Keratinocyte (primary cell): ENCODE measurements around the gene CCL15. TPM values are rescaled to one million over a fixed set of nuclear protein-coding genes. Genes with fewer than 3 reads are reported as not detected.

Source experiments
- DNase-seq: peaks from one replicate; pipeline ENCODE4 v3.0.0-alpha.2; 2011; ENCODE audit warnings: low read depth, missing footprints, low spot score
- FAIRE-seq: peaks from 2 replicates; lab custom pipeline; 2011; peaks lifted over from hg19 to GRCh38; lab: Jason Lieb, UNC
- H2AFZ ChIP-seq: 2 replicates; pipeline ENCODE4 v1.6.0; 2012; ENCODE audit warnings: low read length, control low read depth, inconsistent platforms; ENCODE audit not compliant: control insufficient read depth
- H3K27ac ChIP-seq: 2 replicates; pipeline ENCODE4 v1.5.1; 2011; ENCODE audit warnings: low read length; ENCODE audit not compliant: control insufficient read depth, insufficient read depth
- H3K27me3 ChIP-seq: 3 replicates; pipeline ENCODE4 v1.6.0; 2011; ENCODE audit warnings: low read length; ENCODE audit not compliant: control insufficient read depth, insufficient read depth; ENCODE audit errors: extremely low read depth
- H3K36me3 ChIP-seq, 2 experiments: 2 replicates in 1 of 2; 3 replicates in 1 of 2; pipeline ENCODE4 v1.5.1; 2011; ENCODE audit warnings: low read length in 2 of 2, mild to moderate bottlenecking in 1 of 2; ENCODE audit not compliant: control insufficient read depth in 2 of 2, insufficient read depth in 2 of 2; ENCODE audit errors: extremely low read depth in 1 of 2
- H3K4me1 ChIP-seq: 3 replicates; pipeline ENCODE4 v1.5.1; 2011; ENCODE audit warnings: low read length; ENCODE audit not compliant: control insufficient read depth, insufficient read depth; ENCODE audit errors: extremely low read depth
- H3K4me2 ChIP-seq: 3 replicates; pipeline ENCODE4 v1.6.0; 2011; ENCODE audit warnings: low read depth, low read length; ENCODE audit not compliant: control insufficient read depth, insufficient read depth; ENCODE audit errors: extremely low read depth
- H3K4me3 ChIP-seq, 3 experiments: fragments of 200-600 bp in 1 of 3; sonication (generic) in 1 of 3; 2 replicates in 2 of 3; 3 replicates in 1 of 3; pipeline ENCODE4 v1.5.1; 2011 to 2016; ENCODE audit warnings: low read length in 3 of 3, mild to moderate bottlenecking in 3 of 3, control low read depth in 2 of 3, inconsistent platforms in 1 of 3, low read depth in 1 of 3, mixed read lengths in 1 of 3, mixed run types in 1 of 3, moderate library complexity in 1 of 3; ENCODE audit not compliant: control insufficient read depth in 2 of 3, insufficient read depth in 2 of 3; ENCODE audit errors: extremely low read depth in 1 of 3
- H3K79me2 ChIP-seq: 2 replicates; pipeline ENCODE4 v1.6.0; 2012; ENCODE audit warnings: low read length; ENCODE audit not compliant: control insufficient read depth, insufficient read depth
- H3K9ac ChIP-seq: 3 replicates; pipeline ENCODE4 v1.6.0; 2011; ENCODE audit warnings: low read length; ENCODE audit not compliant: control insufficient read depth, insufficient read depth; ENCODE audit errors: extremely low read depth
- H3K9me1 ChIP-seq: 3 replicates; pipeline ENCODE4 v1.6.0; 2011; ENCODE audit warnings: low read length; ENCODE audit not compliant: control insufficient read depth, insufficient read depth; ENCODE audit errors: extremely low read depth
- H3K9me3 ChIP-seq: 2 replicates; pipeline ENCODE4 v1.5.1; 2012; ENCODE audit warnings: low read depth, low read length; ENCODE audit not compliant: control insufficient read depth
- H4K20me1 ChIP-seq: 3 replicates; pipeline ENCODE4 v1.6.0; 2011; ENCODE audit warnings: low read length; ENCODE audit not compliant: control insufficient read depth, insufficient read depth; ENCODE audit errors: extremely low read depth
- CTCF ChIP-seq, 3 experiments: IDR thresholded peaks in 1 of 3; conservative IDR thresholded peaks in 1 of 3; optimal IDR thresholded peaks in 1 of 3; 2 replicates in 2 of 3; 3 replicates in 1 of 3; pipeline versions ENCODE3 to v1.5.1; 2011; ENCODE audit warnings: low read length in 3 of 3, mild to moderate bottlenecking in 3 of 3, moderate library complexity in 2 of 3, control low read depth in 1 of 3, inconsistent platforms in 1 of 3; ENCODE audit not compliant: insufficient read depth in 2 of 3; ENCODE audit errors: extremely low read depth in 1 of 3
- EZH2 ChIP-seq: IDR thresholded peaks from one replicate; pipeline ENCODE4 v1.6.1; 2012; ENCODE audit warnings: inconsistent platforms, mild to moderate bottlenecking, low read length, moderate library complexity
- dilution Hi-C: fragments of 300-500 bp; cut with MboI; formaldehyde crosslinking; loops from one replicate; pipeline ENCODE4 v1.7.0; 2020; ENCODE audit warnings: low sequenced_read_pairs; ENCODE audit not compliant: extremely low pct_ligation_motif_present
- polyA plus RNA-seq, 5 experiments: library from polyadenylated mRNA; depleted of rRNA in 3 of 5; stranded (reverse) in 3 of 5; stranded (forward) in 1 of 5; unstranded in 1 of 5; fragments of >200 nt; gene quantifications; 1 replicate in 1 of 5; 2 replicates in 3 of 5; 3 replicates in 1 of 5; pipeline versions ENCODE4 v1.2.1 to v1.2.3, GENCODE V29; 2011 to 2012; ENCODE audit warnings: missing spikeins in 2 of 5, low read depth in 1 of 5, low replicate concordance in 1 of 5

CCL15 gene
- polyA plus RNA-seq, 1 donor (not counting 4 experiments of a cell fraction or from before 2014, with no cell fraction given): not detected

- FAIRE-seq: no peak
- H3K27me3 ChIP-seq: no peaks in the 10 kb centered on the region
- no peak overlapping the region for H3K9ac ChIP-seq
- DNase-seq: no peak
- H3K4me3 ChIP-seq: no peak overlapping the region
- no peaks in the 10 kb centered on the region for H3K4me1 ChIP-seq
- no peaks in the 10 kb centered on the region for H4K20me1 ChIP-seq
- TF ChIP-seq EZH2: no peak
- TF ChIP-seq CTCF (optimal IDR thresholded peaks at IDR 0.05 in 1 of 3, IDR thresholded peaks at IDR 0.05 in 1 of 3, conservative IDR thresholded peaks at IDR 0.05 in 1 of 3; ENCODE audit: extremely low read depth in 1 of 3, insufficient read depth in 2 of 3, low read length in 3 of 3): no peak
- H3K9me3 ChIP-seq: no peaks in the 10 kb centered on the region
- H2AFZ ChIP-seq: no peak overlapping the region
- H3K36me3 ChIP-seq: no peaks in the 10 kb centered on the region
- no peaks in the 10 kb centered on the region for H3K79me2 ChIP-seq
- H3K4me2 ChIP-seq: no peak overlapping the region
- dilution Hi-C loops: no loop called here
- no peaks in the 10 kb centered on the region for H3K9me1 ChIP-seq
- H3K27ac ChIP-seq: no peak overlapping the region
These were observed 680 bp upstream of the CCL15 start for GRCh38 chr17:36001862-36002603.

GRCh38 chr17:36000732-36001109, 632 bp downstream of the CCL15 start:
- no peaks in the 10 kb centered on the region for H3K79me2 ChIP-seq
- no peak overlapping the region for H3K4me2 ChIP-seq
- FAIRE-seq (no peak), DNase-seq (no peak)
- H3K9ac ChIP-seq: no peak overlapping the region
- TF ChIP-seq CTCF (optimal IDR thresholded peaks at IDR 0.05 in 1 of 3, IDR thresholded peaks at IDR 0.05 in 1 of 3, conservative IDR thresholded peaks at IDR 0.05 in 1 of 3; ENCODE audit: extremely low read depth in 1 of 3, insufficient read depth in 2 of 3, low read length in 3 of 3): no peak
- TF ChIP-seq EZH2: no peak
- no peak overlapping the region for H2AFZ ChIP-seq
- no peaks in the 10 kb centered on the region for H3K27me3 ChIP-seq
- no peaks in the 10 kb centered on the region for H3K9me3 ChIP-seq
- H3K27ac ChIP-seq: no peak overlapping the region
- H3K4me3 ChIP-seq: no peak overlapping the region
- H3K36me3 ChIP-seq: no peaks in the 10 kb centered on the region
- H4K20me1 ChIP-seq: no peaks in the 10 kb centered on the region
- dilution Hi-C loops: no loop called here
- no peaks in the 10 kb centered on the region for H3K4me1 ChIP-seq
- no peaks in the 10 kb centered on the region for H3K9me1 ChIP-seq
